BE2C (cell line): ENCODE measurements around the gene CEACAM3.

ENCODE experiments used
- DNase-seq: peaks from one replicate; pipeline ENCODE4 v3.0.0-alpha.2; 2020
- H3K27me3 ChIP-seq: fragments of 250-450 bp; sonication (Bioruptor Pico); 2 replicates; pipeline ENCODE4 v1.5.1; 2020; ENCODE audit warnings: mild to moderate bottlenecking
- H3K36me3 ChIP-seq: fragments of 250-450 bp; sonication (Bioruptor Pico); 2 replicates; pipeline ENCODE4 v1.5.1; 2020; ENCODE audit warnings: mild to moderate bottlenecking
- H3K4me1 ChIP-seq: fragments of 250-450 bp; sonication (Bioruptor Pico); 2 replicates; pipeline ENCODE4 v1.5.1; 2020
- H3K4me3 ChIP-seq: 2 replicates; pipeline ENCODE4 v1.5.1; 2011; ENCODE audit warnings: low read depth, low read length
- H3K9me3 ChIP-seq: fragments of 250-450 bp; sonication (Bioruptor Pico); 2 replicates; pipeline ENCODE4 v1.5.1; 2020
- TF ChIP-seq, protein P1 (sequence below): IDR thresholded peaks from 2 replicates; pipeline ENCODE4 v1.5.1; 2012; ENCODE audit warnings: mild to moderate bottlenecking, low read depth, low read length

The CEACAM3 gene

GRCh38 chr19:41844601-41845000 lies 48.2 kb downstream of the CEACAM3 start, which contains the start of gene LYPD4:
TSS of gene LYPD4 (minus strand) at chr19:41844683. CDS start at chr19:41839285, 5,398 bp downstream.
- peaks cover 21% of the 10 kb centered on the region for H3K27me3 ChIP-seq
- H3K4me3 ChIP-seq = no peak within 1 kb of the TSS
- no peaks in the 10 kb centered on the region for H3K9me3 ChIP-seq
- DNase-seq = no peak
- H3K4me1 ChIP-seq = no peaks in the 10 kb centered on the region
- no peaks in the 10 kb centered on the region for H3K36me3 ChIP-seq
- TF ChIP-seq, protein P1, sequence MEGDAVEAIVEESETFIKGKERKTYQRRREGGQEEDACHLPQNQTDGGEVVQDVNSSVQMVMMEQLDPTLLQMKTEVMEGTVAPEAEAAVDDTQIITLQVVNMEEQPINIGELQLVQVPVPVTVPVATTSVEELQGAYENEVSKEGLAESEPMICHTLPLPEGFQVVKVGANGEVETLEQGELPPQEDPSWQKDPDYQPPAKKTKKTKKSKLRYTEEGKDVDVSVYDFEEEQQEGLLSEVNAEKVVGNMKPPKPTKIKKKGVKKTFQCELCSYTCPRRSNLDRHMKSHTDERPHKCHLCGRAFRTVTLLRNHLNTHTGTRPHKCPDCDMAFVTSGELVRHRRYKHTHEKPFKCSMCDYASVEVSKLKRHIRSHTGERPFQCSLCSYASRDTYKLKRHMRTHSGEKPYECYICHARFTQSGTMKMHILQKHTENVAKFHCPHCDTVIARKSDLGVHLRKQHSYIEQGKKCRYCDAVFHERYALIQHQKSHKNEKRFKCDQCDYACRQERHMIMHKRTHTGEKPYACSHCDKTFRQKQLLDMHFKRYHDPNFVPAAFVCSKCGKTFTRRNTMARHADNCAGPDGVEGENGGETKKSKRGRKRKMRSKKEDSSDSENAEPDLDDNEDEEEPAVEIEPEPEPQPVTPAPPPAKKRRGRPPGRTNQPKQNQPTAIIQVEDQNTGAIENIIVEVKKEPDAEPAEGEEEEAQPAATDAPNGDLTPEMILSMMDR = no peak

GRCh38 chr19:41845001-41845050 lies 48.4 kb downstream of the CEACAM3 start, which contains the start of gene DMRTC2:
TSS of gene DMRTC2 (plus strand) at chr19:41845042. CDS start at chr19:41847429, 2,387 bp downstream.
- Histone ChIP-seq H3K36me3 (no peaks in the 10 kb centered on the region), H3K4me1 (no peaks in the 10 kb centered on the region), H3K9me3 (no peaks in the 10 kb centered on the region), H3K4me3 (no peak within 1 kb of the TSS), H3K27me3 (peaks cover 22% of the 10 kb centered on the region)
- no peak for DNase-seq
- TF ChIP-seq, protein P1 = no peak

DNA sequence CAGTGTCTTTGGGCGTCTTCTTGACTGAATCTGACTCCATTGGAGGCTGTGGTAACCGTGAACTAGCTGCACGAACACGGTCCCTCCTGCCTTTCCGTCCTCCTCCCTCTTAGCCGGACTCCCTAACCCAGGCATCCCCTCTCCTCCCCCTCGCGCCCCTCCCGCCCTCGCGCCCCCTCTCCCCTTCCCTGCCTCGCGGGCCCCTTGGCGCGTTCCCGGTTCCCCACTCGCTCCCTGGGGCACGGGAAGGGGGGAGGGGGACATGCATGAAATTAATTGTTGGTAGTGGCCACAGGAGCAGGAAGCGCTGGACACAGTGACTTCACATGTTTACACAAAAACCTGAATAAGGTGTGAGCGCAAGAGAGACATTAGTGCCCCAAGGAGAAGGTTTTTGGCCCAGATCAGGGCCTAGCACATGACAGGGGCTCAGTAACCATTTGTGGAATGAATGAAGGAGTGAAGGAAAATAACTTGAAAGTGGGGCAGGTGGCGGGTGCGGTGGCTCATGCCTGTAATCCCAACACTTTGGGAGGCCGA lies 48.7 kb downstream of the CEACAM3 start:
- no peaks in the 10 kb centered on the region for H3K4me1 ChIP-seq
- H3K4me3 ChIP-seq = no peak overlapping the region
- no peaks in the 10 kb centered on the region for H3K9me3 ChIP-seq
- TF ChIP-seq, protein P1 = no peak
- H3K36me3 ChIP-seq = no peaks in the 10 kb centered on the region
- H3K27me3 ChIP-seq = peaks cover 22% of the 10 kb centered on the region
- no peak for DNase-seq

- no peaks in the 10 kb centered on the region for H3K36me3 ChIP-seq
- H3K4me3 ChIP-seq = no peak overlapping the region
- no peaks in the 10 kb centered on the region for H3K9me3 ChIP-seq
- H3K27me3 ChIP-seq = peaks cover 36% of the 10 kb centered on the region
- DNase-seq = no peak
- H3K4me1 ChIP-seq = no peaks in the 10 kb centered on the region
- TF ChIP-seq, protein P1 = no peak
Measured at GRCh38 chr19:41847351-41848105, 51.1 kb downstream of the CEACAM3 start.

DNA sequence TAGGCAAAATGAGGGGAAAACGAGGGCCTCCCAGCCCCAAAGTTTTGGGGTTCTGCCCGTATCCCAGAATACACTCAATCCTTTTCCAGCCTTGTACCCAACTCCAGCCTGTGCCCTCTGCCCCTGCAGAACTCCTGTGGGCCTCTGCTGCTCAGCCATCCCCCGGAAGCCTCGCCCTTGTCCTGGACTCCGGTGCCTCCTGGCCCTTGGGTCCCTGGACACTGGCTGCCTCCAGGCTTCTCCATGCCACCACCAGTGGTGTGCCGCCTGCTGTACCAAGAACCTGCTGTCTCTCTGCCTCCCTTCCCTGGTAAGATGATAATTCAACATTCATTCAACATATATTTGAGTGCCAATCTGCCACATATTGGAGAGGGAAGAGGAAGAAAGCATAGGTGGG lies 52.3 kb downstream of the CEACAM3 start:
- Histone ChIP-seq H3K4me3 (no peak overlapping the region), H3K36me3 (no peaks in the 10 kb centered on the region), H3K9me3 (no peaks in the 10 kb centered on the region), H3K27me3 (peaks cover 47% of the 10 kb centered on the region), H3K4me1 (no peaks in the 10 kb centered on the region)
- DNase-seq = no peak
- TF ChIP-seq, protein P1 = no peak

GRCh38 chr19:41849067-41849466 lies 52.7 kb downstream of the CEACAM3 start:
- Histone ChIP-seq H3K4me3 (no peak overlapping the region), H3K9me3 (no peaks in the 10 kb centered on the region), H3K4me1 (no peaks in the 10 kb centered on the region), H3K36me3 (no peaks in the 10 kb centered on the region), H3K27me3 (peaks cover 51% of the 10 kb centered on the region)
- DNase-seq = no peak
- TF ChIP-seq, protein P1 = no peak
